ENCODE data around the gene MACROH2A2.

- TF ChIP-seq, protein P1, sequence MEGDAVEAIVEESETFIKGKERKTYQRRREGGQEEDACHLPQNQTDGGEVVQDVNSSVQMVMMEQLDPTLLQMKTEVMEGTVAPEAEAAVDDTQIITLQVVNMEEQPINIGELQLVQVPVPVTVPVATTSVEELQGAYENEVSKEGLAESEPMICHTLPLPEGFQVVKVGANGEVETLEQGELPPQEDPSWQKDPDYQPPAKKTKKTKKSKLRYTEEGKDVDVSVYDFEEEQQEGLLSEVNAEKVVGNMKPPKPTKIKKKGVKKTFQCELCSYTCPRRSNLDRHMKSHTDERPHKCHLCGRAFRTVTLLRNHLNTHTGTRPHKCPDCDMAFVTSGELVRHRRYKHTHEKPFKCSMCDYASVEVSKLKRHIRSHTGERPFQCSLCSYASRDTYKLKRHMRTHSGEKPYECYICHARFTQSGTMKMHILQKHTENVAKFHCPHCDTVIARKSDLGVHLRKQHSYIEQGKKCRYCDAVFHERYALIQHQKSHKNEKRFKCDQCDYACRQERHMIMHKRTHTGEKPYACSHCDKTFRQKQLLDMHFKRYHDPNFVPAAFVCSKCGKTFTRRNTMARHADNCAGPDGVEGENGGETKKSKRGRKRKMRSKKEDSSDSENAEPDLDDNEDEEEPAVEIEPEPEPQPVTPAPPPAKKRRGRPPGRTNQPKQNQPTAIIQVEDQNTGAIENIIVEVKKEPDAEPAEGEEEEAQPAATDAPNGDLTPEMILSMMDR (conservative IDR thresholded peaks at IDR 0.05 in 1 of 2, IDR thresholded peaks at IDR 0.05 in 1 of 2; ENCODE audit: extremely low read depth in 1 of 2, insufficient read depth in 1 of 2, low read depth in 1 of 2, low read length in 2 of 2), result no peak
- no peak for TF ChIP-seq EZH2 (IDR thresholded peaks at IDR 0.05; ENCODE audit: borderline replicate concordance, low read length)
Observed at GRCh38 chr10:70063418-70064098, 10.9 kb downstream of the MACROH2A2 start.

All from mammary epithelial cell (primary cell).